Measurements from ENCODE around the gene APOLD1. TPM values are rescaled to one million over a fixed set of nuclear protein-coding genes. Genes with fewer than 3 reads are reported as not detected.

The APOLD1 gene
- total RNA-seq, 1 donor from 2014 or later, result 0.75 TPM

DNA sequence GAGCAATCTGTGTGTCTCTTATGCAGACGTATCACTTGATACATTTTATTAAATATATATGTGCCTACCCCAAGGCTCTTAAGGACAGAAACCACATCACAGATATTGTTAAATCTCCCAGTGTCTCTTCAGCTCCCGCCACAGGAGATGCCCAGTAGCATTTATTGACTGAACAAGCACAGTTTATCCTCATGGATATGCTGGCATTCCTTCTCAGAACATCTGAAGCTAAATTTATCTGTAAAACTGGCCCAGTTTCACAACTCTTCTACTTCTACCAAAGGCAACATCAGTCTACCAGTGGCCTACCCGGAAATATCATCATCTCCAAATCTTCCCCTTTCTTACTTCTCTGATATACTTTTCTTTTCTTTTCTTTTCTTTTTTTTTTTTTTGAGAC lies 10.7 kb downstream of the APOLD1 start:
- ChIA-PET CTCF (no interaction called here), POLR2A (no interaction called here)
- no peaks in the 10 kb centered on the region for H3K36me3 Mint-ChIP-seq (ENCODE audit: low read depth)
- H3K27me3 Mint-ChIP-seq, result no peaks in the 10 kb centered on the region
- H3K27ac Mint-ChIP-seq, result no peak overlapping the region
- H3K4me1 Mint-ChIP-seq, result peaks cover 4% of the 10 kb centered on the region
- intact Hi-C loops (cut with micrococcal nuclease), result no loop called here
- no peak overlapping the region for H3K4me3 Mint-ChIP-seq
- TF ChIP-seq, protein P1, sequence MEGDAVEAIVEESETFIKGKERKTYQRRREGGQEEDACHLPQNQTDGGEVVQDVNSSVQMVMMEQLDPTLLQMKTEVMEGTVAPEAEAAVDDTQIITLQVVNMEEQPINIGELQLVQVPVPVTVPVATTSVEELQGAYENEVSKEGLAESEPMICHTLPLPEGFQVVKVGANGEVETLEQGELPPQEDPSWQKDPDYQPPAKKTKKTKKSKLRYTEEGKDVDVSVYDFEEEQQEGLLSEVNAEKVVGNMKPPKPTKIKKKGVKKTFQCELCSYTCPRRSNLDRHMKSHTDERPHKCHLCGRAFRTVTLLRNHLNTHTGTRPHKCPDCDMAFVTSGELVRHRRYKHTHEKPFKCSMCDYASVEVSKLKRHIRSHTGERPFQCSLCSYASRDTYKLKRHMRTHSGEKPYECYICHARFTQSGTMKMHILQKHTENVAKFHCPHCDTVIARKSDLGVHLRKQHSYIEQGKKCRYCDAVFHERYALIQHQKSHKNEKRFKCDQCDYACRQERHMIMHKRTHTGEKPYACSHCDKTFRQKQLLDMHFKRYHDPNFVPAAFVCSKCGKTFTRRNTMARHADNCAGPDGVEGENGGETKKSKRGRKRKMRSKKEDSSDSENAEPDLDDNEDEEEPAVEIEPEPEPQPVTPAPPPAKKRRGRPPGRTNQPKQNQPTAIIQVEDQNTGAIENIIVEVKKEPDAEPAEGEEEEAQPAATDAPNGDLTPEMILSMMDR (IDR thresholded peaks at IDR 0.05), result no peak
- DNase-seq (no peak), ATAC-seq (ENCODE audit: low read depth) (no peak)
- no peaks in the 10 kb centered on the region for H3K9me3 Mint-ChIP-seq

DNA sequence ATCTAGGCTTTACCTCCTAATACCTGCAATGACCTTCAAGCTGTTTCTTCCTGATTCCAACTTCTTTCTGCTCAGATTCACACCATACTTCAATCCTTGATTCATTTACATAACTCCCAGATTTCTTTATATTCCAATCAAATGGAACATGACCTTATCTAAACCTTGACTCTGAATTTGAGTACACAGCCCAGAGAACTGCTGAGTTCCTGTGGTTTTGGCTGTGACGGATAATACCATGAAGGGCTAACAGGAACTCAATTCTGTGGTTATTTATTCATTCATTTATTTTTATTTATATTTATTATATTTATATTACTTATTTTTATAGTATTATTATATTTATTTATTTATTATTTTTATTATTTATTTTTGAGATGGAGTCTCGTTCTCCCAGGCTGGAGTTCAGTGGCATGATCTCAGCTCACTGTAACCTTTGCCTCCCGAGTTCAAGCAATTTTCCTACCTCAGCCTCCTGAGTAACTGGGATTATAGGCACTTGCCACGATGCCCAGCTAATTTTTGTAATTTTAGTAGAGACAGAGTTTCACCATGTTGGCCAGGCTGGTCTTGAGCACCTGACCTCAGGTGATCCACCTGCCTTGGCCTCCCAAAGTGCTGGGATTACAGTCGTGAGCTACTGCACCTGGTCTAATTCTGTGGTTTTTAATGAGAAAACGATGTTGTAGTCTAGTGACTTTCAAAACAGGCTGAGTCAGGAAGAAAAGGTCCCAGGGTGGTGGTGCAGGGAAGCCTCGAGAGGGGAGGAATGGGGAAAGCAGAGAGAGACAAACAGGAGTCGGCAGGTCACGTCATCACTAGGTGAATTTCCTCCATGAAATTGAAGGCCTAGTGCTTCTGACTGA lies 11.7 kb downstream of the APOLD1 start:
- peaks cover 12% of the 10 kb centered on the region for H3K4me1 Mint-ChIP-seq
- no peaks in the 10 kb centered on the region for H3K9me3 Mint-ChIP-seq
- DNase-seq (no peak), ATAC-seq (ENCODE audit: low read depth) (no peak)
- no peak overlapping the region for H3K4me3 Mint-ChIP-seq
- intact Hi-C loops (cut with micrococcal nuclease), result no loop called here
- POLR2A ChIA-PET, result no interaction called here
- TF ChIP-seq, protein P1 (IDR thresholded peaks at IDR 0.05), result no peak
- no peak overlapping the region for H3K27ac Mint-ChIP-seq
- H3K27me3 Mint-ChIP-seq, result no peaks in the 10 kb centered on the region
- H3K36me3 Mint-ChIP-seq (ENCODE audit: low read depth), result no peaks in the 10 kb centered on the region
- CTCF ChIA-PET, result interaction anchor here (1.3 kb wide), 1 partner anchor 8 kb away, joined by 3 read pairs; no protein-coding TSS in a partner anchor

DNA sequence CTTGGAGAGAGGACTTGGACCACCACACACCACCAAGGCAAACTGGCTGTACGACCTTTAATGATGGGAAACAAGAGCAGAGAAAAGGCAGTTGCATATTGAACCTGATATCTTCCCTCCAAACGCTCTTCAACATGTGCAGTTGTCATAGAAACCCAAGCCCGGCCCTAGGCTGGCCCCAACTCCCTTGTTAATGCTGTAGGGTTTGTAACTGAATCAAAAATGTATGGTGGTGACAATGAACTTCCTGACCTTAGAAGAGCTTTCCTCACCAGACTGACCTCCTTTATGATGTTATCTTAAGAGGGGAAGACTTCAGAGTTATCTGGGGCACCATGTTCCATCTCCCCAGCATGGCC lies 12.3 kb downstream of the APOLD1 start:
- no peak overlapping the region for H3K4me3 Mint-ChIP-seq
- POLR2A ChIA-PET, result no interaction called here
- H3K27me3 Mint-ChIP-seq, result no peaks in the 10 kb centered on the region
- ATAC-seq (ENCODE audit: low read depth) (no peak), DNase-seq (no peak)
- H3K27ac Mint-ChIP-seq, result no peak overlapping the region
- CTCF ChIA-PET, result interaction anchor here (1.3 kb wide), 1 partner anchor 9 kb away, joined by 3 read pairs; no protein-coding TSS in a partner anchor
- no peaks in the 10 kb centered on the region for H3K9me3 Mint-ChIP-seq
- TF ChIP-seq, protein P1 (IDR thresholded peaks at IDR 0.05), result no peak
- H3K36me3 Mint-ChIP-seq (ENCODE audit: low read depth), result no peaks in the 10 kb centered on the region
- H3K4me1 Mint-ChIP-seq, result peaks cover 18% of the 10 kb centered on the region
- intact Hi-C loops (cut with micrococcal nuclease), result no loop called here

DNA sequence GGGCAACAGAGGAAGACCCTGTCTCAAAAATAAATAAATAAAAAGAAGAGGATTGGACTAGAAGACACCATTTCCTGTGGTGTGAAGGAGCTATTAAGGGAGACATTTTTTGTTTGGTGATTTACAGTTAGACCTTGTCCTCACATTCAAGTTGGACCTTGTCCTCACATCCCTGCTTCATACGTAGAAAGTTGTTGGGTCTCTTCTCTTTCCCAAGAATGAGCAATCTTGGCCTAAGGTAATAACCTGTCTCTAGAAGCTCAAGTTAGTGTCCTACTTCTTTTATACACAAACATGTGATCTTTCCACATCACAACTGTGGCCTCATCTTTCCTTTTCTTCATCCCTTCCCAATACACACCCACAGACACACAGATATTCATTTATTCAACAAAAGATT lies 13.0 kb downstream of the APOLD1 start:
- H3K27ac Mint-ChIP-seq, result no peak overlapping the region

More for the DNA sequence above, 13.0 kb downstream of the APOLD1 start:
- intact Hi-C loops (cut with micrococcal nuclease), result no loop called here
- CTCF ChIA-PET, result interaction anchor here (1.3 kb wide), 1 partner anchor 10 kb away, joined by 3 read pairs; no protein-coding TSS in a partner anchor
- DNase-seq (no peak), ATAC-seq (ENCODE audit: low read depth) (no peak)
- Mint-ChIP-seq H3K27me3 (no peaks in the 10 kb centered on the region), H3K36me3 (ENCODE audit: low read depth) (no peaks in the 10 kb centered on the region), H3K4me3 (no peak overlapping the region), H3K4me1 (peaks cover 25% of the 10 kb centered on the region), H3K9me3 (no peaks in the 10 kb centered on the region)
- POLR2A ChIA-PET, result no interaction called here
- TF ChIP-seq, protein P1 (IDR thresholded peaks at IDR 0.05), result no peak
